ENCODE data around the gene C1orf210. TPM values are rescaled to one million over a fixed set of nuclear protein-coding genes. Genes with fewer than 3 reads are reported as not detected.

Gene C1orf210
- total and polyA plus RNA-seq, 2 of the 13 experiments (the other 11 are each of a cell fraction or from before 2014, with no cell fraction given), result 0.49 to 5.1 TPM

DNA sequence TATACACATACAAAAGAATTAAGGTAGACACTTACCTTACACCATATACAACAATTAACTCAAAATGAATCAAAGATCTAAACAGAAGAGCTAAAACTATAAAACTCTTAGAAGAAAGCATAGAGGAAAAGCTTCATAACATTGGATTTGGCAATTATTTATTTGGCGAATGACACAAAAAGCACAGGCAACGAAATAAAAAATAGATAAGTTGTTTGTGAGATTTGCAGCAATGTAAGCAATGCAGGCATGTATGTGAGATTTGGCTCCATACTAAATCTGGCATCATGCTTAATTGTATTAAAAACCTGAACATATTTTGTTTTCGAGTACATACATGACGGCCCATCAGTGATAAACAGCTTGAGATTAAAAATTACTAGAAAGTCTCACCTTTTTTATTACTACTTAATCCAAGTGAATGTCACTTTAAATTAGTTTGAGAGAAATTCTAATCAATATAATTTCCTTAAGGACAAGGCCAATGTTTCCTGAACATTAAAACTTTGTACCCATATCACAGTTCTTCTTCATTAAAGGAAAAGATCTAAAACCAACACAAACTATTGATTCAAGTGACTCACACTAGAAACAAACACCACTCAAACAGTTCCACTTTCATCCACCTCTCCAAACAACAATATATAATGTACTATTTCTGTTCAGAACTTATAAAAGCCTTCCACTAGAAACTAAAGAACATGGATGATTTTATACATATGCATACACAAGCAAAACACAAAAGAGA, 38.7 kb downstream of the C1orf210 start (continued):
- TF ChIP-seq, protein P1, sequence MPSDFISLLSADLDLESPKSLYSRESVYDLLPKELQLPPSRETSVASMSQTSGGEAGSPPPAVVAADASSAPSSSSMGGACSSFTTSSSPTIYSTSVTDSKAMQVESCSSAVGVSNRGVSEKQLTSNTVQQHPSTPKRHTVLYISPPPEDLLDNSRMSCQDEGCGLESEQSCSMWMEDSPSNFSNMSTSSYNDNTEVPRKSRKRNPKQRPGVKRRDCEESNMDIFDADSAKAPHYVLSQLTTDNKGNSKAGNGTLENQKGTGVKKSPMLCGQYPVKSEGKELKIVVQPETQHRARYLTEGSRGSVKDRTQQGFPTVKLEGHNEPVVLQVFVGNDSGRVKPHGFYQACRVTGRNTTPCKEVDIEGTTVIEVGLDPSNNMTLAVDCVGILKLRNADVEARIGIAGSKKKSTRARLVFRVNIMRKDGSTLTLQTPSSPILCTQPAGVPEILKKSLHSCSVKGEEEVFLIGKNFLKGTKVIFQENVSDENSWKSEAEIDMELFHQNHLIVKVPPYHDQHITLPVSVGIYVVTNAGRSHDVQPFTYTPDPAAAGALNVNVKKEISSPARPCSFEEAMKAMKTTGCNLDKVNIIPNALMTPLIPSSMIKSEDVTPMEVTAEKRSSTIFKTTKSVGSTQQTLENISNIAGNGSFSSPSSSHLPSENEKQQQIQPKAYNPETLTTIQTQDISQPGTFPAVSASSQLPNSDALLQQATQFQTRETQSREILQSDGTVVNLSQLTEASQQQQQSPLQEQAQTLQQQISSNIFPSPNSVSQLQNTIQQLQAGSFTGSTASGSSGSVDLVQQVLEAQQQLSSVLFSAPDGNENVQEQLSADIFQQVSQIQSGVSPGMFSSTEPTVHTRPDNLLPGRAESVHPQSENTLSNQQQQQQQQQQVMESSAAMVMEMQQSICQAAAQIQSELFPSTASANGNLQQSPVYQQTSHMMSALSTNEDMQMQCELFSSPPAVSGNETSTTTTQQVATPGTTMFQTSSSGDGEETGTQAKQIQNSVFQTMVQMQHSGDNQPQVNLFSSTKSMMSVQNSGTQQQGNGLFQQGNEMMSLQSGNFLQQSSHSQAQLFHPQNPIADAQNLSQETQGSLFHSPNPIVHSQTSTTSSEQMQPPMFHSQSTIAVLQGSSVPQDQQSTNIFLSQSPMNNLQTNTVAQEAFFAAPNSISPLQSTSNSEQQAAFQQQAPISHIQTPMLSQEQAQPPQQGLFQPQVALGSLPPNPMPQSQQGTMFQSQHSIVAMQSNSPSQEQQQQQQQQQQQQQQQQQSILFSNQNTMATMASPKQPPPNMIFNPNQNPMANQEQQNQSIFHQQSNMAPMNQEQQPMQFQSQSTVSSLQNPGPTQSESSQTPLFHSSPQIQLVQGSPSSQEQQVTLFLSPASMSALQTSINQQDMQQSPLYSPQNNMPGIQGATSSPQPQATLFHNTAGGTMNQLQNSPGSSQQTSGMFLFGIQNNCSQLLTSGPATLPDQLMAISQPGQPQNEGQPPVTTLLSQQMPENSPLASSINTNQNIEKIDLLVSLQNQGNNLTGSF (CRISPR knock-in tag; IDR thresholded peaks at IDR 0.05), result no peak
- TF ChIP-seq ZNF282 (IDR thresholded peaks at IDR 0.05; ENCODE audit: partially characterized antibody) (no peak), ZNF33A (CRISPR knock-in tag; IDR thresholded peaks at IDR 0.05; ENCODE audit: borderline replicate concordance) (no peak), ZFAT (CRISPR knock-in tag; conservative IDR thresholded peaks at IDR 0.05) (no peak), MED8 (CRISPR knock-in tag; IDR thresholded peaks at IDR 0.05; ENCODE audit: insufficient replicate concordance) (no peak), NR1H2 (CRISPR knock-in tag; IDR thresholded peaks at IDR 0.05; ENCODE audit: borderline replicate concordance, low read depth) (no peak), ZNF556 (CRISPR knock-in tag; IDR thresholded peaks at IDR 0.05; ENCODE audit: borderline replicate concordance) (no peak), TRIM24 (CRISPR knock-in tag; IDR thresholded peaks at IDR 0.05) (no peak), ZNF552 (CRISPR knock-in tag; IDR thresholded peaks at IDR 0.05; ENCODE audit: borderline replicate concordance) (no peak), MBNL3 (CRISPR knock-in tag; conservative IDR thresholded peaks at IDR 0.05) (no peak), ATF7-NPFF (CRISPR knock-in tag; IDR thresholded peaks at IDR 0.05; ENCODE audit: low read depth) (no peak), ZNF670 (CRISPR knock-in tag; IDR thresholded peaks at IDR 0.05; ENCODE audit: borderline replicate concordance) (no peak), ZNF891 (CRISPR knock-in tag; IDR thresholded peaks at IDR 0.05) (no peak)
- TF ChIP-seq, protein P2, sequence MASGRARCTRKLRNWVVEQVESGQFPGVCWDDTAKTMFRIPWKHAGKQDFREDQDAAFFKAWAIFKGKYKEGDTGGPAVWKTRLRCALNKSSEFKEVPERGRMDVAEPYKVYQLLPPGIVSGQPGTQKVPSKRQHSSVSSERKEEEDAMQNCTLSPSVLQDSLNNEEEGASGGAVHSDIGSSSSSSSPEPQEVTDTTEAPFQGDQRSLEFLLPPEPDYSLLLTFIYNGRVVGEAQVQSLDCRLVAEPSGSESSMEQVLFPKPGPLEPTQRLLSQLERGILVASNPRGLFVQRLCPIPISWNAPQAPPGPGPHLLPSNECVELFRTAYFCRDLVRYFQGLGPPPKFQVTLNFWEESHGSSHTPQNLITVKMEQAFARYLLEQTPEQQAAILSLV (CRISPR knock-in tag; IDR thresholded peaks at IDR 0.05; ENCODE audit: borderline replicate concordance), result no peak
- TF ChIP-seq, protein P3, sequence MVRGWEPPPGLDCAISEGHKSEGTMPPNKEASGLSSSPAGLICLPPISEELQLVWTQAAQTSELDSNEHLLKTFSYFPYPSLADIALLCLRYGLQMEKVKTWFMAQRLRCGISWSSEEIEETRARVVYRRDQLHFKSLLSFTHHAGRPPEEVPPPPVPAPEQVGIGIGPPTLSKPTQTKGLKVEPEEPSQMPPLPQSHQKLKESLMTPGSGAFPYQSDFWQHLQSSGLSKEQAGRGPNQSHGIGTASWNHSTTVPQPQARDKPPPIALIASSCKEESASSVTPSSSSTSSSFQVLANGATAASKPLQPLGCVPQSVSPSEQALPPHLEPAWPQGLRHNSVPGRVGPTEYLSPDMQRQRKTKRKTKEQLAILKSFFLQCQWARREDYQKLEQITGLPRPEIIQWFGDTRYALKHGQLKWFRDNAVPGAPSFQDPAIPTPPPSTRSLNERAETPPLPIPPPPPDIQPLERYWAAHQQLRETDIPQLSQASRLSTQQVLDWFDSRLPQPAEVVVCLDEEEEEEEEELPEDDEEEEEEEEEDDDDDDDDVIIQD (CRISPR knock-in tag; IDR thresholded peaks at IDR 0.05; ENCODE audit: low read depth), result no peak
- TF ChIP-seq, protein P4, sequence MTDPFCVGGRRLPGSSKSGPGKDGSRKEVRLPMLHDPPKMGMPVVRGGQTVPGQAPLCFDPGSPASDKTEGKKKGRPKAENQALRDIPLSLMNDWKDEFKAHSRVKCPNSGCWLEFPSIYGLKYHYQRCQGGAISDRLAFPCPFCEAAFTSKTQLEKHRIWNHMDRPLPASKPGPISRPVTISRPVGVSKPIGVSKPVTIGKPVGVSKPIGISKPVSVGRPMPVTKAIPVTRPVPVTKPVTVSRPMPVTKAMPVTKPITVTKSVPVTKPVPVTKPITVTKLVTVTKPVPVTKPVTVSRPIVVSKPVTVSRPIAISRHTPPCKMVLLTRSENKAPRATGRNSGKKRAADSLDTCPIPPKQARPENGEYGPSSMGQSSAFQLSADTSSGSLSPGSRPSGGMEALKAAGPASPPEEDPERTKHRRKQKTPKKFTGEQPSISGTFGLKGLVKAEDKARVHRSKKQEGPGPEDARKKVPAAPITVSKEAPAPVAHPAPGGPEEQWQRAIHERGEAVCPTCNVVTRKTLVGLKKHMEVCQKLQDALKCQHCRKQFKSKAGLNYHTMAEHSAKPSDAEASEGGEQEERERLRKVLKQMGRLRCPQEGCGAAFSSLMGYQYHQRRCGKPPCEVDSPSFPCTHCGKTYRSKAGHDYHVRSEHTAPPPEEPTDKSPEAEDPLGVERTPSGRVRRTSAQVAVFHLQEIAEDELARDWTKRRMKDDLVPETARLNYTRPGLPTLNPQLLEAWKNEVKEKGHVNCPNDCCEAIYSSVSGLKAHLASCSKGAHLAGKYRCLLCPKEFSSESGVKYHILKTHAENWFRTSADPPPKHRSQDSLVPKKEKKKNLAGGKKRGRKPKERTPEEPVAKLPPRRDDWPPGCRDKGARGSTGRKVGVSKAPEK (CRISPR knock-in tag; IDR thresholded peaks at IDR 0.05; ENCODE audit: borderline replicate concordance), result no peak
- TF ChIP-seq, protein P5, sequence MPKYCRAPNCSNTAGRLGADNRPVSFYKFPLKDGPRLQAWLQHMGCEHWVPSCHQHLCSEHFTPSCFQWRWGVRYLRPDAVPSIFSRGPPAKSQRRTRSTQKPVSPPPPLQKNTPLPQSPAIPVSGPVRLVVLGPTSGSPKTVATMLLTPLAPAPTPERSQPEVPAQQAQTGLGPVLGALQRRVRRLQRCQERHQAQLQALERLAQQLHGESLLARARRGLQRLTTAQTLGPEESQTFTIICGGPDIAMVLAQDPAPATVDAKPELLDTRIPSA (CRISPR knock-in tag; IDR thresholded peaks at IDR 0.05; ENCODE audit: borderline replicate concordance), result no peak
